IPS-NIHi7 (cell line): ENCODE data around the gene SCYGR5.
A peak's percentile ranks its signal among the peaks of the same experiment; 100 is the strongest.
"Not testable (repeated sequence)": the region's sequence is repeated elsewhere in the genome, so short reads cannot be mapped to it uniquely, and the experiment has no call there.

ENCODE experiments used
- DNase-seq: peaks from one replicate; pipeline ENCODE4 v3.0.0; 2012; ENCODE audit warnings: mixed read lengths; ENCODE audit errors: extremely low spot score

Gene SCYGR5

GRCh38 chr2:227673620-227674019 is 7.0 kb downstream of the SCYGR5 start:
- not testable (repeated sequence) for DNase-seq

- DNase-seq = no peak
Observed at GRCh38 chr2:227674485-227674884, 7.9 kb downstream of the SCYGR5 start.

GRCh38 chr2:227677928-227678327 is 11.3 kb downstream of the SCYGR5 start:
- DNase-seq = no peak

GRCh38 chr2:227684258-227684657 is 17.7 kb downstream of the SCYGR5 start:
- no peak for DNase-seq

- DNase-seq = no peak
Observed at GRCh38 chr2:227687189-227687588, 20.6 kb downstream of the SCYGR5 start.

GRCh38 chr2:227696990-227697679 is 30.5 kb downstream of the SCYGR5 start:
- no peak for DNase-seq

- DNase-seq = no peak
Observed at GRCh38 chr2:227701556-227701955, 35.0 kb downstream of the SCYGR5 start.

- peak; percentile 42 for DNase-seq
Observed at GRCh38 chr2:227703280-227703732, 36.7 kb downstream of the SCYGR5 start.

- no peak for DNase-seq
Observed at GRCh38 chr2:227703961-227704360, 37.4 kb downstream of the SCYGR5 start.

GRCh38 chr2:227706859-227707258 is 40.3 kb downstream of the SCYGR5 start:
- no peak for DNase-seq

- DNase-seq = no peak
Observed at GRCh38 chr2:227707390-227707789, 40.8 kb downstream of the SCYGR5 start.

GRCh38 chr2:227710986-227711385 is 44.4 kb downstream of the SCYGR5 start:
- no peak for DNase-seq

- DNase-seq = no peak
Observed at GRCh38 chr2:227713291-227713690, 46.7 kb downstream of the SCYGR5 start.

- DNase-seq = no peak
Observed at GRCh38 chr2:227716501-227716900, 49.9 kb downstream of the SCYGR5 start.
